K562 (cell line): ENCODE measurements around the gene SIGMAR1. TPM values are rescaled to one million over a fixed set of nuclear protein-coding genes. Genes with fewer than 3 reads are reported as not detected.

ENCODE experiments used
- ARID4B ChIP-seq: sonication (generic); formaldehyde crosslinking; IDR thresholded peaks from 2 replicates; pipeline ENCODE4 v1.8.0; 2022; ENCODE audit warnings: mild to moderate bottlenecking, missing genetic modification reagents
- ATF1 ChIP-seq, 2 experiments: fragments of 450-650 bp in 1 of 2; IDR thresholded peaks; 2 replicates each; pipeline ENCODE4 v1.6.1; 2016; ENCODE audit warnings: missing compliant biosample characterization in 1 of 2, missing genetic modification characterization in 1 of 2
- CBX2 ChIP-seq: fragments of 200-600 bp; sonication (generic); IDR thresholded peaks from one replicate; pipeline ENCODE4 v1.6.1; 2012; ENCODE audit warnings: mild to moderate bottlenecking, low read length, inconsistent platforms; ENCODE audit not compliant: insufficient read depth, poor library complexity, severe bottlenecking
- CHD1 ChIP-seq: fragments of 200-600 bp; sonication (generic); IDR thresholded peaks from one replicate; pipeline ENCODE4 v1.6.1; 2012; ENCODE audit warnings: mild to moderate bottlenecking, moderate library complexity, low read length, inconsistent platforms
- CXXC5 ChIP-seq: fragments of 250-450 bp; sonication (Bioruptor Pico); IDR thresholded peaks from 2 replicates; pipeline ENCODE4 v1.8.0; 2022; ENCODE audit warnings: inconsistent platforms, mild to moderate bottlenecking, moderate library complexity
- IRF9 ChIP-seq: fragments of 450-650 bp; IDR thresholded peaks from 2 replicates; pipeline ENCODE4 v1.6.1; 2016; ENCODE audit warnings: missing biosample characterization, missing genetic modification characterization
- SMAD4 ChIP-seq: fragments of 250-450 bp; sonication (Bioruptor Pico); conservative IDR thresholded peaks from 2 replicates; pipeline ENCODE4 v1.8.0; 2021; ENCODE audit warnings: inconsistent platforms, mild to moderate bottlenecking, moderate library complexity
- ZFP36 ChIP-seq: fragments of 150-350 bp; IDR thresholded peaks from 2 replicates; pipeline ENCODE4 v1.6.1; 2018; ENCODE audit warnings: low read length, low read depth; ENCODE audit not compliant: partially characterized antibody
- ZNF24 ChIP-seq: fragments of 450-650 bp; IDR thresholded peaks from 2 replicates; pipeline ENCODE4 v1.6.1; 2016
- ZNF316 ChIP-seq: fragments of 450-650 bp; IDR thresholded peaks from 2 replicates; pipeline ENCODE4 v1.6.1; 2016
- polyA plus RNA-seq, 8 experiments: library from polyadenylated mRNA; depleted of rRNA in 4 of 8; stranded (reverse) in 5 of 8; unstranded in 3 of 8; fragments of >200 nt; fragmentation: Nextera tagmentation in 2 of 8; fragmentation: Illumina TruSeq in 1 of 8; extraction: Ambion mirVana in 2 of 8; extraction: Trizol in 1 of 8; gene quantifications; 2 replicates each; pipeline versions ENCODE4 v1.2.1 to v1.2.3, GENCODE V29; 2011 to 2014; ENCODE audit warnings: inconsistent platforms in 1 of 8, missing spikeins in 1 of 8
- total RNA-seq, 7 experiments: library from RNA; depleted of rRNA in 6 of 7; stranded (reverse); fragments of >200 nt in 6 of 7; fragmentation: Illumina TruSeq in 2 of 7; extraction: Trizol in 2 of 7; gene quantifications; 2 replicates each; pipeline versions ENCODE4 v1.2.1 to v1.2.3, GENCODE V29; 2011 to 2021; ENCODE audit warnings: low replicate concordance in 1 of 7

SIGMAR1 gene
- total and polyA plus RNA-seq, 9 of the 15 experiments (the other 6 are each of a cell fraction or from before 2014, with no cell fraction given): 6.9 to 80.0 (median 35.2) TPM

GRCh38 chr9:34646211-34647083 lies 8.9 kb upstream of the SIGMAR1 start, which contains the start of gene GALT (continued):
- no peak for TF ChIP-seq ZFP36
- peak; percentile 52 for TF ChIP-seq CXXC5 (CRISPR knock-in tag)
- 0 out of 2 replicates have a peak, but pooled peaks have one; percentile 12 for TF ChIP-seq SMAD4 (CRISPR knock-in tag)
- TF ChIP-seq CBX2: no peak
- TF ChIP-seq ARID4B: peak; percentile 36
- no peak for TF ChIP-seq ATF1 (CRISPR knock-in tag; IDR thresholded peaks at IDR 0.05)
- TF ChIP-seq ATF1 (tag; IDR thresholded peaks at IDR 0.05): peak; percentile 65
- no peak for TF ChIP-seq ZNF24
- TF ChIP-seq IRF9: no peak
- peak; percentile 28; the same call in 1 of the 2 replicates for TF ChIP-seq ZNF316
- TF ChIP-seq CHD1: no peak
